Measurements from ENCODE around the gene OR5AL1.
"Not testable (repeated sequence)": the region's sequence is repeated elsewhere in the genome, so short reads cannot be mapped to it uniquely, and the experiment has no call there.

The OR5AL1 gene

GRCh38 chr11:56412396-56412795 is at the start of gene OR5AL1:
Gene OR5AL1 (plus strand): TSS chr11:56412696.
- Histone ChIP-seq H3K4me3 (ENCODE audit: low read depth, low read length) (no peak within 1 kb of the TSS), H3K36me3 (no peaks in the 10 kb centered on the region), H3K27ac (no peak within 1 kb of the TSS), H3K9me3 (ENCODE audit: severe bottlenecking) (no peaks in the 10 kb centered on the region), H3K27me3 (ENCODE audit: insufficient read depth, low read depth, severe bottlenecking) (peaks cover 21% of the 10 kb centered on the region)
- no peak for DNase-seq
- no peak for TF ChIP-seq CTCF (IDR thresholded peaks at IDR 0.05; ENCODE audit: low read depth, low read length)

GRCh38 chr11:56375324-56375723 is 37.2 kb upstream of the OR5AL1 start, which contains the start of gene OR8U1:
Gene OR8U1 (plus strand): TSS chr11:56375624. CDS start chr11:56375624, 0 bp downstream.
- no peaks in the 10 kb centered on the region for H3K36me3 ChIP-seq
- DNase-seq, result no peak
- H3K27ac ChIP-seq, result no peak within 1 kb of the TSS
- no peaks in the 10 kb centered on the region for H3K9me3 ChIP-seq (ENCODE audit: severe bottlenecking)
- no peak for TF ChIP-seq CTCF (IDR thresholded peaks at IDR 0.05; ENCODE audit: low read depth, low read length)
- no peak within 1 kb of the TSS for H3K4me3 ChIP-seq (ENCODE audit: low read depth, low read length)
- H3K27me3 ChIP-seq (ENCODE audit: insufficient read depth, low read depth, severe bottlenecking), result peaks cover 16% of the 10 kb centered on the region

- DNase-seq, result no peak
- peaks cover 15% of the 10 kb centered on the region for H3K27me3 ChIP-seq (ENCODE audit: insufficient read depth, low read depth, severe bottlenecking)
- H3K36me3 ChIP-seq, result no peaks in the 10 kb centered on the region
- no peak overlapping the region for H3K27ac ChIP-seq
- no peak overlapping the region for H3K4me3 ChIP-seq (ENCODE audit: low read depth, low read length)
- H3K9me3 ChIP-seq (ENCODE audit: severe bottlenecking), result no peaks in the 10 kb centered on the region
- no peak for TF ChIP-seq CTCF (IDR thresholded peaks at IDR 0.05; ENCODE audit: low read depth, low read length)
Measured at GRCh38 chr11:56380120-56380519, 32.4 kb upstream of the OR5AL1 start.

GRCh38 chr11:56394381-56394780 is 18.1 kb upstream of the OR5AL1 start:
- Histone ChIP-seq H3K27me3 (ENCODE audit: insufficient read depth, low read depth, severe bottlenecking) (peaks cover 16% of the 10 kb centered on the region), H3K4me3 (ENCODE audit: low read depth, low read length) (no peak overlapping the region), H3K36me3 (no peaks in the 10 kb centered on the region), H3K27ac (no peak overlapping the region), H3K9me3 (ENCODE audit: severe bottlenecking) (no peaks in the 10 kb centered on the region)
- no peak for TF ChIP-seq CTCF (IDR thresholded peaks at IDR 0.05; ENCODE audit: low read depth, low read length)
- no peak for DNase-seq

GRCh38 chr11:56396047-56396446 is 16.4 kb upstream of the OR5AL1 start:
- Histone ChIP-seq H3K36me3 (no peaks in the 10 kb centered on the region), H3K4me3 (ENCODE audit: low read depth, low read length) (no peak overlapping the region), H3K27me3 (ENCODE audit: insufficient read depth, low read depth, severe bottlenecking) (peaks cover 17% of the 10 kb centered on the region), H3K9me3 (ENCODE audit: severe bottlenecking) (no peaks in the 10 kb centered on the region), H3K27ac (no peak overlapping the region)
- DNase-seq, result no peak
- 0 out of 2 replicates have a peak, but pooled peaks have one; percentile 7 for TF ChIP-seq CTCF (IDR thresholded peaks at IDR 0.05; ENCODE audit: low read depth, low read length)

- H3K27ac ChIP-seq; H3K9me3 ChIP-seq (ENCODE audit: severe bottlenecking); H3K4me3 ChIP-seq (ENCODE audit: low read depth, low read length); DNase-seq; H3K36me3 ChIP-seq: not testable (repeated sequence)
- peaks cover 40% of the 10 kb centered on the region for H3K27me3 ChIP-seq (ENCODE audit: insufficient read depth, low read depth, severe bottlenecking)
Measured at GRCh38 chr11:56401858-56402461, 10.5 kb upstream of the OR5AL1 start.

Measured in WERI-Rb-1 (cell line).